Activated T-cell treated with anti-CD3 and anti-CD28 coated beads, Interleukin-2, amount 50 U/mL, for 72 hours (primary cell): ENCODE measurements around the gene NOD1. TPM values are rescaled to one million over a fixed set of nuclear protein-coding genes. Genes with fewer than 3 reads are reported as not detected.
"Not testable (repeated sequence)": the region's sequence is repeated elsewhere in the genome, so short reads cannot be mapped to it uniquely, and the experiment has no call there.

ENCODE experiments used
- ATAC-seq, 2 donors: fragments of 150-1000 bp; cut with Tn5 transposase; replicated peaks in 1 of 2; 2 replicates each; pipeline ENCODE4 v1.10.0; 2021; ENCODE audit warnings: moderate library complexity in 2 of 2, mild to moderate bottlenecking in 1 of 2
- DNase-seq, 2 donors: peaks; one replicate each; pipeline ENCODE4 v3.0.0; 2021 to 2022; ENCODE audit warnings: mixed read lengths in 1 of 2
- H3K27ac Mint-ChIP-seq: one replicate; pipeline ENCODE4 v1.8.0; 2022; ENCODE audit warnings: mild to moderate bottlenecking, moderate library complexity, mixed read lengths
- H3K27me3 Mint-ChIP-seq: one replicate; pipeline ENCODE4 v1.8.0; 2022; ENCODE audit warnings: low read depth, mixed read lengths
- H3K36me3 Mint-ChIP-seq, 2 donors: one replicate each; pipeline ENCODE4 v1.8.0; 2022; ENCODE audit warnings: mixed read lengths in 2 of 2, mild to moderate bottlenecking in 1 of 2; ENCODE audit not compliant: insufficient read depth in 2 of 2
- H3K4me1 Mint-ChIP-seq: one replicate; pipeline ENCODE4 v1.8.0; 2022; ENCODE audit warnings: low read depth, mixed read lengths
- H3K4me3 Mint-ChIP-seq, 2 donors: one replicate each; pipeline ENCODE4 v1.8.0; 2022; ENCODE audit warnings: mild to moderate bottlenecking in 2 of 2, mixed read lengths in 2 of 2, moderate library complexity in 2 of 2
- H3K9me3 Mint-ChIP-seq, 2 donors: one replicate each; pipeline ENCODE4 v1.8.0; 2022; ENCODE audit warnings: mixed read lengths in 2 of 2
- total RNA-seq, 2 donors: library from RNA; stranded (reverse); gene quantifications; one replicate each; pipeline ENCODE4 v1.2.3, GENCODE V29; 2022

Gene NOD1
- total RNA-seq, 2 donors from 2014 or later = 16.0 to 17.8 TPM

- DNase-seq (no peak), ATAC-seq (no peak)
- H3K9me3 Mint-ChIP-seq = no peaks in the 10 kb centered on the region
- H3K27me3 Mint-ChIP-seq = no peaks in the 10 kb centered on the region
- H3K36me3 Mint-ChIP-seq = peaks cover 2 to 3% of the 10 kb centered on the region in 2 donors
- H3K4me3 Mint-ChIP-seq = no peak overlapping the region
- no peak overlapping the region for H3K27ac Mint-ChIP-seq
- peaks cover 7% of the 10 kb centered on the region for H3K4me1 Mint-ChIP-seq
These were observed 51.1 kb downstream of the NOD1 start for GRCh38 chr7:30427296-30428070.

DNA sequence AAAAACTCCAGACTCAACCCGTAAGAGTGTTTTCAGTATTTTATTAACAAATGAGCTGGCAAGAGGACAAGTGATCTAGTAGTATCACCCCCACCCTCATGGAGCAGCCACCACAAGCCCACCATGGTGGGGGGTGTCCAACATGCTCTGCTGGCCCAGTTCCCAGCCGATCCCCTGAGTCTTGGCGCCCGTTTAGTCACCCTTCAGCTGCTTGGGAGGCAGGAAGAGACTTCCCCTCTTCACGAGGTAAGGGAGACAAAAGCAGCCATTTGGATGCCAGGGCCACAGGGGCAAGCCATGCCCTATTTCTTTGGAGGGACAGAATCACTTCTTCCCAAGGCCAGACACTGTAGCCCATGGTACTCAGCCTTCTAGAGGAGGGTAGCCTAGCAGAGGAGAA lies 54.1 kb downstream of the NOD1 start:
- Mint-ChIP-seq H3K4me3 (no peak overlapping the region), H3K27ac (no peak overlapping the region), H3K27me3 (no peaks in the 10 kb centered on the region), H3K36me3 (peaks cover 3 to 4% of the 10 kb centered on the region in 2 donors), H3K9me3 (peaks cover 0 to 2% of the 10 kb centered on the region in 2 donors), H3K4me1 (peaks cover 7% of the 10 kb centered on the region)
- ATAC-seq = no peak
- DNase-seq = no peak

DNA sequence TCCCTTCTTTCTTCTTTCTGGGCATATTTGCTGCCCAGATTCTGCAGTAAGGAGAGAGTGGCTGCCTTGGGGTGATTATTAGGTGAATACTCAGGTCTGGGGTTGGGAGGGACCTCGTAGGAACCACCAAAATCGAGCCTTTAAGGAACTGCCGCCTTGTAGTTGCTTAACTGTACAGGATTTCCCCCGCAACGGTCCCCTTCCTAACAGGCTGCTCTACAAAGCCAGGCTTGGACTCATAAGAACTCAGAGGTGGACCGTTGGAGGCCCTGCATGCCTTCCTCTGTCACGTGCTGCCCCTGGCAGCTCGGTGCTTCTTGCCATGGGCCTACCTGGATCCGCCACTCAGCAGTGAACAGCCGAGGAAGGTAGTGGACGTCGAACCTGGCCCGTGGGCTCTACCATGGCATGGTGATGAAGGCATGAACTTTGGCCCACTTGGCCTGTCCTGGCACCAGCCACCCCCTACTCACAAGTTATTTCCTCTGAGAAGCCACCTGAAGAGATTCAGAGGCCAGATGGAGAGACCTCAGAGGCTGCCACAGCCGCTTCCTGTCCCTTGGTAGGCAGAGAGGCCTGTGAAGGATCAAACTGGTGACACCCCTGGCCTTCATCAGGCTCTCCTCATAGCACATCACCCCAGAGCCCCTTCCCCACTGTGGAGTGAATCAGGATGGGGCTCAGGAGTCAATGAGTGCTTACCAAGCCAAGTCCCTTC lies 54.6 kb downstream of the NOD1 start:
- Mint-ChIP-seq H3K27ac (no peak overlapping the region), H3K36me3 (peaks cover 3 to 6% of the 10 kb centered on the region in 2 donors)
- no peak for ATAC-seq

GRCh38 chr7:30422922-30423321 lies 55.7 kb downstream of the NOD1 start:
- ATAC-seq = peak in 1 of 2 donors; percentile 13
- Mint-ChIP-seq H3K36me3 (peaks cover 3 to 6% of the 10 kb centered on the region in 2 donors), H3K4me1 (peaks cover 7% of the 10 kb centered on the region), H3K9me3 (peaks cover 2% of the 10 kb centered on the region in 2 donors), H3K4me3 (no peak overlapping the region), H3K27ac (no peak overlapping the region), H3K27me3 (no peaks in the 10 kb centered on the region)
- DNase-seq = no peak

More for the DNA sequence above, 54.6 kb downstream of the NOD1 start:
- H3K27me3 Mint-ChIP-seq = no peaks in the 10 kb centered on the region
- H3K4me1 Mint-ChIP-seq = peaks cover 7% of the 10 kb centered on the region
- H3K4me3 Mint-ChIP-seq = no peak overlapping the region
- DNase-seq = no peak
- H3K9me3 Mint-ChIP-seq = peaks cover 2% of the 10 kb centered on the region in 2 donors

DNA sequence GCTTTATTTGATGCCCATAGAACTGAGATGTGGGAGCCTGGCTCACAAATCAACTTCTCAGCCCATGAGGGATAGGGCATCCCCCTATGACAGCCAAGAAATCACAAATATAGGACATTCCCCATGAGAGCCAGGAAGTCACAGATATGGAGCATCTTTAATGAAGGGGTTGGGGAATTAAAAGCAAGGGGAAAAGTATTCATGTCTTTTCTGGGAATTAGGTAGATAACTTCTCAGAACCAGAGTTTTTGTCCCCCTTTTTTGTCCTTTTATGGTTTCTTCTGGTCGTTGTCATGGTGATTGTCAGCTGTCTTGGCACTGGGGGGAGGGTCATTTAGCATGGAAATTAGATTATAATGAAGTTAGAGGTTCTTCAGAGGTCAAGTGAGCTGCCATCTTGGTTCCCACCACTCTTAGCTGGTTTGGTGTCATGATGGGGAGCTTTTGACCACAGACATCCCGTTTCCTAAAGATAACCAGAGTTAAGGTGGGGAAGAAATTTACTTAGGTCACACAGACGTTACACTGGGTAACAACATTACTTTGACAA lies 56.9 kb downstream of the NOD1 start:
- Mint-ChIP-seq H3K36me3 (peaks cover 3 to 6% of the 10 kb centered on the region in 2 donors), H3K4me1 (peaks cover 7% of the 10 kb centered on the region), H3K27me3 (no peaks in the 10 kb centered on the region), H3K4me3 (no peak overlapping the region), H3K9me3 (peaks cover 2% of the 10 kb centered on the region in 2 donors), H3K27ac (peak overlapping the region; percentile 86)
- ATAC-seq (no peak), DNase-seq (no peak)

- Mint-ChIP-seq H3K4me3 (no peak overlapping the region), H3K9me3 (peaks cover 2% of the 10 kb centered on the region in 2 donors), H3K4me1 (peaks cover 7% of the 10 kb centered on the region), H3K36me3 (peaks cover 1 to 3% of the 10 kb centered on the region in 2 donors), H3K27ac (no peak overlapping the region), H3K27me3 (no peaks in the 10 kb centered on the region)
- DNase-seq (no peak), ATAC-seq (no peak)
These were observed 57.9 kb downstream of the NOD1 start for GRCh38 chr7:30420662-30421061.

GRCh38 chr7:30420080-30420479 lies 58.5 kb downstream of the NOD1 start:
- H3K27ac Mint-ChIP-seq, ATAC-seq, DNase-seq, H3K4me3 Mint-ChIP-seq, H3K4me1 Mint-ChIP-seq, H3K27me3 Mint-ChIP-seq, H3K9me3 Mint-ChIP-seq, H3K36me3 Mint-ChIP-seq: not testable (repeated sequence)

DNA sequence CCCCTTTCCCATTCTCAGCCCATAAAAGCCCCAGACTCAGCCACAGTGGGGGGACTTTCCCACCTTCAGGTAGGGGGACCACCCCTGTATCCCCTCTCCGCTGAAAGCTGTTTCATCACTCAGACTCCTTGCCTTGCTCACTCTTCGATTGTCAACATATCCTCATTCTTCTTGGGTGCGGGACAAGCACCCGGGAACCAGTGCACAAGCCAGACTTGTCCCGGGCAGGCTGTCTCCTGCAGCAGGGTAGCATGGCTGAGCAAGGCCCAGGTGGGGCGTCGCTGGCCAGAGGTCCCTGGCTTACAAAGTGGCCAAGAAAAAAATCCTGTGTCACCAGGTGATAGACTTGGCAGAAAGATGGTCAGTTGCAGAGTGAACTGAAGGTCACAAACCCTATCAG lies 64.7 kb downstream of the NOD1 start:
- no peak for DNase-seq
- no peaks in the 10 kb centered on the region for H3K36me3 Mint-ChIP-seq
- H3K27ac Mint-ChIP-seq = no peak overlapping the region
- no peak for ATAC-seq
- H3K9me3 Mint-ChIP-seq = no peaks in the 10 kb centered on the region
- no peaks in the 10 kb centered on the region for H3K27me3 Mint-ChIP-seq
- no peak overlapping the region for H3K4me3 Mint-ChIP-seq
- H3K4me1 Mint-ChIP-seq = no peaks in the 10 kb centered on the region

DNA sequence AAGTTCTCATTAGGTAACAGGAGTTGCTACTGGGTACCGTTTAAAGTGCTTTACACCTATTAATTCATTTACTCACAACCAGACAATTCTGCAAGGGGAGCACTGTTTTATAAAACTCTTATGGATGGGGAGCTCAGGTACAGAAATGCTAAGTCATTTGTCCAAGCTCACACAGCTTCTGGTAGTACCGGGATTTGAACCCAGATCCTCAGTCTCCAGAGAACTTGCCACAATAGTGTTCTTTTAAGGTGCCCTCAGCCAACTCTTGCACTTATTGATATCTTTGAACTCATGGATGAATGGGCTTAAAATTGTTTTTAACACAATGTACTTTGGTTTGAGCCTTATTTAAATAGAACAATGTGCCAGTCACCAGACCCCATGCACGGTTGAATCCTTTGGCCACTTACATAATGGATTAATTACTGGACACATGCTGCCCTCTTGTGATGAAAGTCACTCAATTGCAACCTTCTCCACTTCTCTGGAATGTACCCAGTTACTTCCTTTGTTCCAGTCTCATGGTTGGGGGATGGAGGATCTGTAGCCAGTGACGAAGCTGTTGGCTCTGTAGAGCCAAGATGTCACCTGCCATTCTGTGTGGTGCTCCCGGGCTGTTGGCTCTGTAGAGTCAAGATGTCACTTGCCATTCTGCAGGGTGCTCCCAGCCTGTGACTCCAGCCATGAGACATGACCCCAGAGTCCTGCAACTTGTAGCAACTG lies 65.6 kb downstream of the NOD1 start:
- Mint-ChIP-seq H3K4me1 (no peaks in the 10 kb centered on the region), H3K4me3 (no peak overlapping the region), H3K27me3 (no peaks in the 10 kb centered on the region), H3K9me3 (no peaks in the 10 kb centered on the region), H3K27ac (no peak overlapping the region), H3K36me3 (no peaks in the 10 kb centered on the region)
- DNase-seq (no peak), ATAC-seq (peak in 1 of 2 donors; percentile 37)

- Mint-ChIP-seq H3K4me1 (no peaks in the 10 kb centered on the region), H3K4me3 (no peak overlapping the region), H3K36me3 (no peaks in the 10 kb centered on the region), H3K9me3 (no peaks in the 10 kb centered on the region), H3K27ac (no peak overlapping the region), H3K27me3 (no peaks in the 10 kb centered on the region)
- ATAC-seq = no peak
- no peak for DNase-seq
These were observed 66.7 kb downstream of the NOD1 start for GRCh38 chr7:30411897-30412296.

- H3K27me3 Mint-ChIP-seq = no peaks in the 10 kb centered on the region
- ATAC-seq (no peak), DNase-seq (no peak)
- no peaks in the 10 kb centered on the region for H3K4me1 Mint-ChIP-seq
- H3K9me3 Mint-ChIP-seq = no peaks in the 10 kb centered on the region
- H3K27ac Mint-ChIP-seq = no peak overlapping the region
- H3K4me3 Mint-ChIP-seq = no peak overlapping the region
- no peaks in the 10 kb centered on the region for H3K36me3 Mint-ChIP-seq
These were observed 67.4 kb downstream of the NOD1 start for GRCh38 chr7:30411173-30411572.

GRCh38 chr7:30406664-30407425 lies 71.7 kb downstream of the NOD1 start:
- no peak for ATAC-seq
- peaks cover 3% of the 10 kb centered on the region in 2 donors for H3K36me3 Mint-ChIP-seq
- peaks cover 3% of the 10 kb centered on the region for H3K4me1 Mint-ChIP-seq
- DNase-seq = no peak
- H3K27ac Mint-ChIP-seq = no peak overlapping the region
- H3K9me3 Mint-ChIP-seq = no peaks in the 10 kb centered on the region
- H3K4me3 Mint-ChIP-seq = no peak overlapping the region
- H3K27me3 Mint-ChIP-seq = no peaks in the 10 kb centered on the region
